ENCODE data around the gene SLC25A23. TPM values are rescaled to one million over a fixed set of nuclear protein-coding genes. Genes with fewer than 3 reads are reported as not detected.
A peak's percentile ranks its signal among the peaks of the same experiment; 100 is the strongest.

Gene SLC25A23
- total RNA-seq, 2 experiments from 2014 or later: 10.5 to 10.8 TPM

GRCh38 chr19:6480848-6481415 lies 21.3 kb upstream of the SLC25A23 start:
- peak overlapping the region; percentile 89 for H3K4me3 Mint-ChIP-seq
- peaks cover 0 to 11% of the 10 kb centered on the region in 2 experiments for H3K9me3 ChIP-seq (ENCODE audit: control insufficient read depth in 1 of 2, insufficient read depth in 1 of 2, low read length in 2 of 2)
- no peaks in the 10 kb centered on the region for H3K9me3 Mint-ChIP-seq
- no peaks in the 10 kb centered on the region for H3K27me3 ChIP-seq (ENCODE audit: control insufficient read depth in 1 of 2, insufficient read depth in 2 of 2, low read length in 2 of 2)
- H3K36me3 ChIP-seq (ENCODE audit: insufficient read depth, low read length): peaks cover 31% of the 10 kb centered on the region
- ATAC-seq (ENCODE audit: poor library complexity): peak; percentile 19
- intact Hi-C loops (cut with DNase I, micrococcal nuclease): loop anchor here (1.0 to 2.0 kb wide), 2 partner anchors 20 to 21 kb away; no protein-coding TSS in a partner anchor
- ChIA-PET POLR2A (interaction anchor here (0.8 to 2.0 kb wide), 18 partner anchors 9 to 1149 kb away, joined by 3 to 22 read pairs (median 6); partner anchors contain the start of genes ALKBH7, CLPP, CRB3 and KHSRP), CTCF (interaction anchor here (1.3 to 2.3 kb wide), 2 partner anchors 36 to 383 kb away, joined by 3 to 5 read pairs; no protein-coding TSS in a partner anchor)
- peaks cover 53% of the 10 kb centered on the region for H3K4me1 ChIP-seq (ENCODE audit: insufficient read depth, low read length)
- H3K4me3 ChIP-seq (ENCODE audit: low read length): peak overlapping the region; percentile 90
- H3K27ac Mint-ChIP-seq: peak overlapping the region; percentile 98
- H3K27ac ChIP-seq (ENCODE audit: low read depth in 1 of 2, low read length in 2 of 2): peak overlapping the region; percentile 87 to 93
- H3K27me3 Mint-ChIP-seq: no peaks in the 10 kb centered on the region
- no peak for TF ChIP-seq CTCF (IDR thresholded peaks at IDR 0.05)
- peaks cover 51% of the 10 kb centered on the region for H3K4me1 Mint-ChIP-seq (ENCODE audit: low read depth)
- DNase-seq: peak in 2 of 14 experiments; percentile 27 to 33
- H3K36me3 Mint-ChIP-seq (ENCODE audit: low read depth): peaks cover 27% of the 10 kb centered on the region

- Histone ChIP-seq H3K4me3 (ENCODE audit: low read length) (peak overlapping the region; percentile 16), H3K27ac (ENCODE audit: low read depth in 1 of 2, low read length in 2 of 2) (no peak overlapping the region), H3K9me3 (ENCODE audit: control insufficient read depth in 1 of 2, insufficient read depth in 1 of 2, low read length in 2 of 2) (peaks cover 0 to 11% of the 10 kb centered on the region in 2 experiments), H3K4me1 (ENCODE audit: insufficient read depth, low read length) (peaks cover 53% of the 10 kb centered on the region), H3K27me3 (ENCODE audit: control insufficient read depth in 1 of 2, insufficient read depth in 2 of 2, low read length in 2 of 2) (no peaks in the 10 kb centered on the region), H3K36me3 (ENCODE audit: insufficient read depth, low read length) (peaks cover 41% of the 10 kb centered on the region)
- H3K27ac Mint-ChIP-seq: peak overlapping the region; percentile 98
- DNase-seq (no peak), ATAC-seq (ENCODE audit: poor library complexity) (no peak)
- no peaks in the 10 kb centered on the region for H3K9me3 Mint-ChIP-seq
- POLR2A ChIA-PET: interaction anchor here (1.6 to 1.8 kb wide), 2 partner anchors 12 to 55 kb away, joined by 6 to 22 read pairs; partner anchors contain the start of gene KHSRP
- H3K4me1 Mint-ChIP-seq (ENCODE audit: low read depth): peaks cover 51% of the 10 kb centered on the region
- H3K27me3 Mint-ChIP-seq: no peaks in the 10 kb centered on the region
- CTCF ChIA-PET: interaction anchor here (2.3 kb wide), 1 partner anchor 37 kb away, joined by 5 read pairs; no protein-coding TSS in a partner anchor
- H3K4me3 Mint-ChIP-seq: peak overlapping the region; percentile 89
- H3K36me3 Mint-ChIP-seq (ENCODE audit: low read depth): peaks cover 28% of the 10 kb centered on the region
- intact Hi-C loops (cut with DNase I, micrococcal nuclease): loop anchor here (2.0 kb wide), 2 partner anchors 19 to 21 kb away; no protein-coding TSS in a partner anchor
- no peak for TF ChIP-seq CTCF (IDR thresholded peaks at IDR 0.05)
Measured at GRCh38 chr19:6479836-6480398, 20.3 kb upstream of the SLC25A23 start.

GRCh38 chr19:6478815-6479214 lies 19.2 kb upstream of the SLC25A23 start:
- Histone ChIP-seq H3K36me3 (ENCODE audit: insufficient read depth, low read length) (peaks cover 49% of the 10 kb centered on the region), H3K27ac (ENCODE audit: low read depth in 1 of 2, low read length in 2 of 2) (peak overlapping the region; percentile 26 to 68), H3K9me3 (ENCODE audit: control insufficient read depth in 1 of 2, insufficient read depth in 1 of 2, low read length in 2 of 2) (peaks cover 0 to 11% of the 10 kb centered on the region in 2 experiments), H3K4me3 (ENCODE audit: low read length) (no peak overlapping the region), H3K27me3 (ENCODE audit: control insufficient read depth in 1 of 2, insufficient read depth in 2 of 2, low read length in 2 of 2) (no peaks in the 10 kb centered on the region), H3K4me1 (ENCODE audit: insufficient read depth, low read length) (peaks cover 53% of the 10 kb centered on the region)
- Mint-ChIP-seq H3K27me3 (no peaks in the 10 kb centered on the region), H3K27ac (peak overlapping the region; percentile 98), H3K4me1 (ENCODE audit: low read depth) (peaks cover 51% of the 10 kb centered on the region), H3K9me3 (no peaks in the 10 kb centered on the region), H3K4me3 (no peak overlapping the region), H3K36me3 (ENCODE audit: low read depth) (peaks cover 35% of the 10 kb centered on the region)
- intact Hi-C loops (cut with DNase I, micrococcal nuclease): loop anchor here in 1 of 2 experiments (2.0 kb wide), 1 partner anchor 22 kb away; no protein-coding TSS in a partner anchor
- CTCF ChIA-PET: no interaction called here
- POLR2A ChIA-PET: no interaction called here
- no peak for TF ChIP-seq CTCF (IDR thresholded peaks at IDR 0.05)
- no peak for ATAC-seq (ENCODE audit: poor library complexity)
- DNase-seq: no peak
